Thoracic aorta (tissue), 2 donors: ENCODE results near the gene EIF4G3. TPM values are rescaled to one million over a fixed set of nuclear protein-coding genes. Genes with fewer than 3 reads are reported as not detected.

Experiments
- ATAC-seq: fragments of 150-250 bp; one replicate; pipeline ENCODE4 v1.8.0; 2017; ENCODE audit warnings: low read depth; ENCODE audit not compliant: insufficient number of reproducible peaks, low FRiP score
- DNase-seq: peaks from one replicate; pipeline ENCODE4 v3.0.0-alpha.2; 2020; ENCODE audit warnings: low spot score
- H3K27ac ChIP-seq, 2 donors: fragments of 200-600 bp; sonication (generic); 1 replicate in 1 of 2; 2 replicates in 1 of 2; pipeline ENCODE4 v1.5.1; 2016; ENCODE audit warnings: mild to moderate bottlenecking in 2 of 2, moderate library complexity in 2 of 2
- H3K27me3 ChIP-seq: fragments of 200-600 bp; sonication (generic); replicated peaks from 2 replicates; pipeline ENCODE4 v1.6.0; 2016; ENCODE audit warnings: mild to moderate bottlenecking; ENCODE audit not compliant: insufficient read depth
- H3K36me3 ChIP-seq: fragments of 200-600 bp; sonication (generic); one replicate; pipeline ENCODE4 v1.5.1; 2016
- H3K4me1 ChIP-seq, 2 donors: fragments of 200-600 bp; sonication (generic); 1 replicate in 1 of 2; 2 replicates in 1 of 2; pipeline versions ENCODE4 v1.5.1 to v1.6.0; 2016; ENCODE audit warnings: low read depth in 2 of 2, mild to moderate bottlenecking in 1 of 2; ENCODE audit not compliant: control insufficient read depth in 1 of 2
- H3K4me3 ChIP-seq: fragments of 200-600 bp; sonication (generic); 2 replicates; pipeline ENCODE4 v1.5.1; 2016; ENCODE audit warnings: mild to moderate bottlenecking
- H3K9me3 ChIP-seq: fragments of 200-600 bp; sonication (generic); 2 replicates; pipeline ENCODE4 v1.5.1; 2016
- CTCF ChIP-seq: fragments of 200-600 bp; sonication (generic); IDR thresholded peaks from one replicate; pipeline ENCODE4 v1.5.1; 2019; ENCODE audit warnings: antibody characterized with exemption
- total RNA-seq, 2 donors: library from RNA; depleted of rRNA; stranded (reverse); fragments of >200 nt; gene quantifications; one replicate each; pipeline versions ENCODE4 v1.1.0 to v1.2.3, GENCODE V29; 2016

EIF4G3 gene
- total RNA-seq, 2 donors from 2014 or later: 43.1 to 54.0 TPM

GRCh38 chr1:21164266-21164665, 12.4 kb downstream of the EIF4G3 start:
- H3K27ac ChIP-seq: no peak overlapping the region
- H3K27me3 ChIP-seq: no peaks in the 10 kb centered on the region
- no peaks in the 10 kb centered on the region for H3K9me3 ChIP-seq
- no peak for ATAC-seq
- no peak for TF ChIP-seq CTCF
- H3K4me3 ChIP-seq: no peak overlapping the region
- no peak for DNase-seq
- H3K36me3 ChIP-seq: no peaks in the 10 kb centered on the region
- H3K4me1 ChIP-seq: peaks cover 5 to 9% of the 10 kb centered on the region in 2 donors

GRCh38 chr1:21162740-21163464, 13.8 kb downstream of the EIF4G3 start:
- ATAC-seq (no peak), DNase-seq (no peak)
- Histone ChIP-seq H3K4me1 (peaks cover 5 to 9% of the 10 kb centered on the region in 2 donors), H3K27ac (no peak overlapping the region), H3K27me3 (no peaks in the 10 kb centered on the region), H3K9me3 (no peaks in the 10 kb centered on the region), H3K36me3 (no peaks in the 10 kb centered on the region), H3K4me3 (no peak overlapping the region)
- TF ChIP-seq CTCF: no peak

GRCh38 chr1:21161842-21162241, 14.9 kb downstream of the EIF4G3 start:
- peaks cover 5 to 9% of the 10 kb centered on the region in 2 donors for H3K4me1 ChIP-seq
- no peak overlapping the region for H3K4me3 ChIP-seq
- no peak for TF ChIP-seq CTCF
- no peaks in the 10 kb centered on the region for H3K36me3 ChIP-seq
- no peaks in the 10 kb centered on the region for H3K9me3 ChIP-seq
- H3K27ac ChIP-seq: no peak overlapping the region
- H3K27me3 ChIP-seq: no peaks in the 10 kb centered on the region
- ATAC-seq: no peak
- DNase-seq: no peak

- no peak overlapping the region for H3K4me3 ChIP-seq
- no peaks in the 10 kb centered on the region for H3K9me3 ChIP-seq
- ATAC-seq (no peak), DNase-seq (no peak)
- no peaks in the 10 kb centered on the region for H3K36me3 ChIP-seq
- peaks cover 5 to 9% of the 10 kb centered on the region in 2 donors for H3K4me1 ChIP-seq
- H3K27ac ChIP-seq: no peak overlapping the region
- TF ChIP-seq CTCF: no peak
- no peaks in the 10 kb centered on the region for H3K27me3 ChIP-seq
These were observed 16.4 kb downstream of the EIF4G3 start for GRCh38 chr1:21160263-21160796.

GRCh38 chr1:21157868-21158267, 18.8 kb downstream of the EIF4G3 start:
- Histone ChIP-seq H3K27me3 (no peaks in the 10 kb centered on the region), H3K9me3 (no peaks in the 10 kb centered on the region), H3K36me3 (no peaks in the 10 kb centered on the region), H3K27ac (no peak overlapping the region), H3K4me3 (no peak overlapping the region), H3K4me1 (peaks cover 3 to 6% of the 10 kb centered on the region in 2 donors)
- ATAC-seq (no peak), DNase-seq (no peak)
- TF ChIP-seq CTCF: no peak
